Thyroid gland (tissue), 4 donors: ENCODE measurements around the gene CDYL2. TPM values are rescaled to one million over a fixed set of nuclear protein-coding genes. Genes with fewer than 3 reads are reported as not detected.

Experiments
- DNase-seq, 2 donors: peaks; one replicate each; pipeline ENCODE4 v3.0.0-alpha.2; 2019
- H3K27ac ChIP-seq, 3 donors: fragments of 200-600 bp; sonication (generic); 1 replicate in 2 of 3; 2 replicates in 1 of 3; pipeline ENCODE4 v1.5.1; 2016 to 2019; ENCODE audit warnings: mild to moderate bottlenecking in 1 of 3, moderate library complexity in 1 of 3
- H3K27me3 ChIP-seq: fragments of 200-600 bp; sonication (generic); one replicate; pipeline ENCODE4 v1.5.1; 2019
- H3K36me3 ChIP-seq, 2 donors: fragments of 200-600 bp; sonication (generic); one replicate each; pipeline ENCODE4 v1.5.1; 2016 to 2019
- H3K4me1 ChIP-seq, 2 donors: fragments of 200-600 bp; sonication (generic); one replicate each; pipeline ENCODE4 v1.5.1; 2017 to 2019
- H3K4me3 ChIP-seq, 3 donors: fragments of 200-600 bp; sonication (generic); replicated peaks in 1 of 3; 1 replicate in 2 of 3; 2 replicates in 1 of 3; pipeline ENCODE4 v1.5.1; 2016; ENCODE audit warnings: mild to moderate bottlenecking in 1 of 3
- H3K9me3 ChIP-seq: fragments of 200-600 bp; sonication (generic); one replicate; pipeline ENCODE4 v1.5.1; 2017
- CTCF ChIP-seq, 6 experiments: fragments of 200-600 bp in 3 of 6; fragments of 450-650 bp in 3 of 6; sonication (generic) in 3 of 6; IDR thresholded peaks; one replicate each; pipeline ENCODE4 v1.5.1; 2016 to 2019; ENCODE audit warnings: antibody characterized with exemption in 6 of 6, mild to moderate bottlenecking in 2 of 6, inconsistent platforms in 1 of 6, moderate library complexity in 1 of 6
- POLR2A ChIP-seq, 2 donors: fragments of 450-650 bp; IDR thresholded peaks; one replicate each; pipeline ENCODE4 v1.6.1; 2017; ENCODE audit warnings: antibody characterized with exemption in 2 of 2, mild to moderate bottlenecking in 2 of 2, moderate library complexity in 1 of 2
- whole genome bisulfite sequencing, 2 donors: methylation state at CpG; one replicate each; pipeline ENCODE4 v1.1.5; 2017; 5-methylcytosine and 5-hydroxymethylcytosine counted together
- intact Hi-C: fragments of 100-400 bp; cut with DNase I; formaldehyde crosslinking; loops from one replicate; pipeline ENCODE4 v1.15.1; 2023
- total RNA-seq, 4 donors: library from RNA; depleted of rRNA; stranded (reverse); fragments of >200 nt; gene quantifications; one replicate each; pipeline ENCODE4 v1.2.3, GENCODE V29; 2016

The CDYL2 gene
- total RNA-seq, 4 donors from 2014 or later = 3.6 to 14.2 (median 5.3) TPM

GRCh38 chr16:80707686-80708085 is 96.7 kb downstream of the CDYL2 start:
- Histone ChIP-seq H3K9me3 (no peaks in the 10 kb centered on the region), H3K27me3 (no peaks in the 10 kb centered on the region), H3K36me3 (no peaks in the 10 kb centered on the region), H3K27ac (no peak overlapping the region), H3K4me3 (no peak overlapping the region), H3K4me1 (no peaks in the 10 kb centered on the region)
- TF ChIP-seq POLR2A (IDR thresholded peaks at IDR 0.05) (no peak), CTCF (IDR thresholded peaks at IDR 0.05) (no peak)
- intact Hi-C loops = no loop called here
- no peak for DNase-seq

GRCh38 chr16:80705596-80705995 is 98.8 kb downstream of the CDYL2 start:
- no peak overlapping the region for H3K4me3 ChIP-seq
- 86 to 91% methylated on average over 2 of the region's 2 CpGs for WGBS, 2 donors
- H3K9me3 ChIP-seq = no peaks in the 10 kb centered on the region
- no peaks in the 10 kb centered on the region for H3K4me1 ChIP-seq
- TF ChIP-seq CTCF (IDR thresholded peaks at IDR 0.05) (no peak), POLR2A (IDR thresholded peaks at IDR 0.05) (no peak)
- H3K27ac ChIP-seq = no peak overlapping the region
- intact Hi-C loops = no loop called here
- no peaks in the 10 kb centered on the region for H3K36me3 ChIP-seq
- no peak for DNase-seq
- H3K27me3 ChIP-seq = no peaks in the 10 kb centered on the region

- no peak for DNase-seq
- H3K9me3 ChIP-seq = no peaks in the 10 kb centered on the region
- TF ChIP-seq POLR2A (IDR thresholded peaks at IDR 0.05) (no peak), CTCF (IDR thresholded peaks at IDR 0.05) (no peak)
Observed at GRCh38 chr16:80704751-80705505, 99.5 kb downstream of the CDYL2 start.

GRCh38 chr16:80703131-80704071 is 101.0 kb downstream of the CDYL2 start:
- H3K4me1 ChIP-seq = no peaks in the 10 kb centered on the region
- intact Hi-C loops = no loop called here

More at GRCh38 chr16:80704751-80705505, 99.5 kb downstream of the CDYL2 start:
- Histone ChIP-seq H3K4me1 (no peaks in the 10 kb centered on the region), H3K4me3 (no peak overlapping the region), H3K27ac (no peak overlapping the region), H3K36me3 (no peaks in the 10 kb centered on the region), H3K27me3 (no peaks in the 10 kb centered on the region)
- intact Hi-C loops = no loop called here
- WGBS, 2 donors = 80 to 96% methylated on average over 7 to 9 of the region's 9 CpGs

More at GRCh38 chr16:80703131-80704071, 101.0 kb downstream of the CDYL2 start:
- no peak for DNase-seq
- no peak for TF ChIP-seq CTCF (IDR thresholded peaks at IDR 0.05)
- no peak for TF ChIP-seq POLR2A (IDR thresholded peaks at IDR 0.05)
- H3K9me3 ChIP-seq = no peaks in the 10 kb centered on the region
- H3K27ac ChIP-seq = no peak overlapping the region
- H3K4me3 ChIP-seq = no peak overlapping the region
- WGBS, 2 donors = 95 to 96% methylated on average over 10 of the region's 10 CpGs
- H3K36me3 ChIP-seq = no peaks in the 10 kb centered on the region
- H3K27me3 ChIP-seq = no peaks in the 10 kb centered on the region
